Right lobe of liver (tissue), 4 donors: ENCODE measurements around the gene ROBO2.

Experiments
- POLR2A ChIP-seq: fragments of 450-650 bp; IDR thresholded peaks from one replicate; pipeline ENCODE4 v1.6.1; 2017; ENCODE audit warnings: antibody characterized with exemption, mild to moderate bottlenecking
- TF ChIP-seq, protein P1 (sequence below), 4 donors: fragments of 200-600 bp in 3 of 4; fragments of 450-650 bp in 1 of 4; IDR thresholded peaks; one replicate each; pipeline versions ENCODE4 v1.5.1 to v1.8.0; 2016 to 2022; ENCODE audit warnings: antibody characterized with exemption in 4 of 4, mild to moderate bottlenecking in 2 of 4
- donor health status: DM: no; HTN: no; CAD: no.
- donor health status: DM: no; HTN: no; CAD: no.
- donor health status: DM: no; HTN: yes; CAD: no.

DNA sequence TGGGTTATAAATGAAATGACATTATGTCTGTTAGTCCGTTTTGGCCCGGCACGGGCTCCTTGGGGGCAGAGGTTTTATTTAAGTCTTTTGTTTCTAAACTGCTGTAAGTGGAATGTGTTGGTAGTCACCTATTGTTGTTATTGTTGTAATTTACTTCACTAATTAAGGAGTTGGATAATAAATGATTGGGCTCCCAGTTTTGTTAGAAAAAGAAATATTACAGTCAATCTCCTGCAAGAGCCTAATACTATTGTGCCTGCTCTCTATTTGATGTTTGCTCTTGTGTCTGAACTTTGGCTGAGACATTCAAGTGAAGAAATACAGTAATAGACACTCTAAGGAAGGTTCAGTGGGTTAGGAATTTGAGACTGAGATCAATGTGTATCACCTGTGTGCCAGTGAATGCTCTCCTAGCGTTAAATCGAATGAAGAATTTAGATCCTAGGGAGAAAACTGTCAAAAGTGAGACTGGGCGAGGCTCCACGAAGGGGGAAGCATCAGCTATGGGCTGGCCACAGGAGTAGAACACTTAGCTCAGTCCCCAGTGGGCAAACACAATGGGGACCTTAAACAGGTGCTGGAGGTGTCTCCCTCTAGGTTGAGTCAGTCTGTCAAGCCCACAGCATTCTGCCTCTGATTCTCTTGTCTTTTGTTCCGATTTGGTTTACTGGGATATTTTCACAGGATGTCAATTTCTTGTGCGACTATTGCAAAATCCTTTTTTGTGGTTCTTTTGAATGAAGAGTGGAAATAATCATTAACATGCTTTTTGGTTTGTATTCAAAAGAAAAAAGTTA is 1.2 kb downstream of the ROBO2 start:
- TF ChIP-seq, protein P1, sequence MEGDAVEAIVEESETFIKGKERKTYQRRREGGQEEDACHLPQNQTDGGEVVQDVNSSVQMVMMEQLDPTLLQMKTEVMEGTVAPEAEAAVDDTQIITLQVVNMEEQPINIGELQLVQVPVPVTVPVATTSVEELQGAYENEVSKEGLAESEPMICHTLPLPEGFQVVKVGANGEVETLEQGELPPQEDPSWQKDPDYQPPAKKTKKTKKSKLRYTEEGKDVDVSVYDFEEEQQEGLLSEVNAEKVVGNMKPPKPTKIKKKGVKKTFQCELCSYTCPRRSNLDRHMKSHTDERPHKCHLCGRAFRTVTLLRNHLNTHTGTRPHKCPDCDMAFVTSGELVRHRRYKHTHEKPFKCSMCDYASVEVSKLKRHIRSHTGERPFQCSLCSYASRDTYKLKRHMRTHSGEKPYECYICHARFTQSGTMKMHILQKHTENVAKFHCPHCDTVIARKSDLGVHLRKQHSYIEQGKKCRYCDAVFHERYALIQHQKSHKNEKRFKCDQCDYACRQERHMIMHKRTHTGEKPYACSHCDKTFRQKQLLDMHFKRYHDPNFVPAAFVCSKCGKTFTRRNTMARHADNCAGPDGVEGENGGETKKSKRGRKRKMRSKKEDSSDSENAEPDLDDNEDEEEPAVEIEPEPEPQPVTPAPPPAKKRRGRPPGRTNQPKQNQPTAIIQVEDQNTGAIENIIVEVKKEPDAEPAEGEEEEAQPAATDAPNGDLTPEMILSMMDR (IDR thresholded peaks at IDR 0.05) = no peak
- TF ChIP-seq POLR2A = no peak
